Superior temporal gyrus (tissue), 1 donor: ENCODE data around the gene DCLK2.

Source experiments
- DNase-seq: peaks from one replicate; pipeline ENCODE4 v3.0.0-alpha.2; 2016; ENCODE audit errors: extremely low spot score

DCLK2 gene

DNA sequence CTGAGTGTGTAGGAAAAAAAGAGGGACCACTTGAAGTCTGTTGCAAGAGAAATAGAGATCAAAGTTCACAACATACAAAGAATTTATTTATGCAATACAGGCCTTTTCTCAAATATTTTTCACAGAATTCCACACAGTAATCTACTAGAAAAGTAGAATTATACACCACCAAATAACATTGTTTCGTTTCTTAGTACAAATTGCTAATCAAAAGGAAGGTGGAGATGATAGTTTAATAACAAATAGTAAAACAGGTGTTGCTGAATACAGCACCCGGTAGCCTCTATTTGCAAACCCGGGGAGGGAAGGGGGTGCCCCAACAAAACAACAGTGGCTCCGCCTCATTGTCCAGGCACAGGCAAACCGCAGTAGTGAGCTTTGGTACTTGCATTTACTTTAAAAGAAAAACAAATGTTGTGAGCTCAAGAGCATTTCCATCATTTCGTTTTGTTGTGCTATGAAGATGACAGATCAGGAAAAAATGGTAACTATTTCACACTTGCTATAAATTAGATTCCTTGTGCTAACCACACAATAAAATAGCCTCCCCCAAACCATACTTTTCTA lies 186.4 kb downstream of the DCLK2 start:
- DNase-seq = no peak

DNA sequence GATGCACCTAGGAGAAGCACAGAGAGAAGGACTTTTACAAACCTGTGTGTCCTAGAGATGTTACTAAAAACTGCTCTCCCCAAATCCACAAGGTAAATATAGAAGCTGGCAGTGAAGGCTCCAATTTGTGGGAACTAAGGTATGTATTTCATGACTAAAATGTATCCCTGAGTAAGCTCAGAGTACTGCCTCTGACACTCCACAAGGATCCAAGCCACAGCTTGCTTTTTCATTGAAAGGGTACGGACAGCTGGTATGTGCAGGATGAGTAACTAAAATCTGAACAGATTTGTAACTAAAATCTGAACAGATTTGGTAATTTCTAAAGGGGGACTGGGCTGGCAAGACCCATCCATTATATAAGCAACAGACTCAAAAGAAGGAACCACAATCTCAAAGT lies 187.6 kb downstream of the DCLK2 start:
- no peak for DNase-seq

DNA sequence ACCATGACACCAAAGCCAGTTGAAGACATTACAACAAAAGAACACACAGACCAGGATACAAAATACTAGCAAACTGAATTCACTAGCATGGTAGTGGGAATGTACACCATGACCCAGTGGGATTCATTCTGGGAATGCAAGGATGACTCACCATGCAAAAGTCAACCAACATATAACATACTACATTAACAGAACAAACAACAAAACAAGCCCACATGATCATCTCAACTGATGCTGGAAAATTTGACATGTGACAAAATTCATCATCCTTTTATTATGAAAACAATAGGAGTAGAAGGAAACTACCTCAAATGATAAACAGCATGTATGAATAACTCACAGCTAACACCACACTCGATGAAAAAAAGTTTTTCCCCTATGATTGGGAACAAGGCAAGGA lies 190.2 kb downstream of the DCLK2 start:
- no peak for DNase-seq

DNA sequence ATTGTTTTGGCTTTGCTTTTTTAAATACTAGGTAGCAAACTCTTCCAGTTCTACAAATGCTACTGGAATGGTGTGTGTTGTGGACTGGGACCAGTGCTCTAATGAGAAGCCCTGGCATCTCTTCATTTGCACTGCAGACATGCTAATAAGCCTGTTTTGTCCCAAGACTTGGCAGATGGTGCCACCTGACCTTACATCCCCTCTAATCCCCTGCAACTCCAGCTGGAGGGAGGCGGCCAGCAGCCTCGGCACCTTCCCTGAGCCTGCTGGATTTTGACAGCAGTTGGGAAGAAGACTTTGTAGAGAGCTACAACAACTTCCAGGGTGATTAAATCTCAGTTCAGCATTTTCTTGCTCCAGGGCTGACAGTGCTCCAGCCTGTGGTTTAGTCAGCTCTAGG lies 200.0 kb downstream of the DCLK2 start:
- DNase-seq = peak; percentile 9

DNA sequence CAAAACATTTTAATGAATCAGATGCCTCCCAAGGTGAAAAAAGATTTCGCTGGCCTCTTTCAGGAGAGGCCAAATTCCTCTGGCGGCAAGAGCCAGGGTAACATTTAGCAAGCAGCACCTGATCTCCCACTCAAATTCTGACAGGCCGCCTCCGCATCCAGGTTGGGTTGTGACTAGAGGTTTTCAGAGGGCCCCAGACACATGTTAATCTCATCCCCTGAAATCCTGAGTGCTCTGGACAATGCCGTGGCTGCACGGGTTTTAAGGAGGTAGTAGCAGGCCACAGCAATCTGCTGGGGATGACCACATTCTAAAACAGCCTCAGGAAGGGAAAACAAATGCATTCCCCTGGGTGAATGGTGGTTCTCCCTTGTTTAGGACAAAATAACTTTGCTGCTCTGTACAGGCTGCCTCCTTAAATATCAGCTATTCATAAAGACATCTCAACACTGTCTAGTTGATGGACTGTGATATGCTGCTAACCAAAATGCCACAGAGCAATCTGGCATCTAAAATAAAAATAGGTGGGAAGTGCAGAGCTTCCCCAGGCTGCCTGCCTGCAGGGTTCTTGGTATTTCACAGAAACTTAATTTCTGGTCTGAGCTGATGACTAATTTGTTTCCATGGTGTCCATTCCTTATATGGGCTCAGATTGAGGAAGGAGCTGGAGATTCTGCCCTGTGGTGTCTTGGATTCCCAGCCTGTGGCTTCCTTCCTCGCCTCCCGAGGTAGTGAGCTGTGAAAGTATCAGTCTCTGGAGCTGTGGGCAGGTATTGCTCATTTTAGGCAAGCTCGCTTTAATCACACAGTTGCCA lies 202.0 kb downstream of the DCLK2 start:
- DNase-seq = peak; percentile 46

DNA sequence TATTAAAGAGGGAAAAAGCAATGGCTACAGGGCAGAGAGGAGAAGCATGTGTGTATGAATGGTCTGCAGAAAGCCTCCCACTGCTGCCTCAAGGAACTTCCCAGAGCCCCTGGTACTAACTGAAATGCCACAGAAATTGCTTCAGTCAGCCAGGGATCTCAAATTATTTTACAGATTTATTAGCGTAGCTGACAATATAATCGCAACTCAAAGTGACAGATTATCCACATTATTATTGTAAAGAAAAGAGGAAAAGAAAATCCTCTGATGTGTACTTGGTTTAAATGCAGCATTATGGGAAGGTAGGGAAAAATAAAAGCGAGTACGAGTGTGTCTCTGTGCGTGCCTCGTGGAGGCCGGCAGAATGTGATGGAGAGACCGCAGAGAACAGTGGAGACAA lies 202.7 kb downstream of the DCLK2 start:
- peak; percentile 7 for DNase-seq

DNA sequence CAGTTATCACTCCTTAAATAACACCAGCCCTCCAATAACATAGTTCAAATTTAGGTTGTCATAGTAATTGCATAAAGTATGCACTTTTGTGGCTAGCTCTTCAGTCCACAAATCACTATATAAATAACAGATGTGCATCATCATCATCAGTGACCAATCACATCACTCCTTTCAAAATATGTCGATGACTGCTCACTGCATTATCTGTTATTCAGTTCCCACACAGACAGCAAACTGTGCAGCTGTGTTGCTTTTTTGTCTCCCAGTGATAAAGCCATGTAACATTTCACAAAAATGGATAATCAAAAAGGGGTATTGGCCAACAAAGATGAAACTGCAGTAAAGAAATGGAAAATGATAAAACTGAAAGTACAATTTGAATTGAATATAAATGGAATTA lies 205.4 kb downstream of the DCLK2 start:
- DNase-seq = peak; percentile 15

DNA sequence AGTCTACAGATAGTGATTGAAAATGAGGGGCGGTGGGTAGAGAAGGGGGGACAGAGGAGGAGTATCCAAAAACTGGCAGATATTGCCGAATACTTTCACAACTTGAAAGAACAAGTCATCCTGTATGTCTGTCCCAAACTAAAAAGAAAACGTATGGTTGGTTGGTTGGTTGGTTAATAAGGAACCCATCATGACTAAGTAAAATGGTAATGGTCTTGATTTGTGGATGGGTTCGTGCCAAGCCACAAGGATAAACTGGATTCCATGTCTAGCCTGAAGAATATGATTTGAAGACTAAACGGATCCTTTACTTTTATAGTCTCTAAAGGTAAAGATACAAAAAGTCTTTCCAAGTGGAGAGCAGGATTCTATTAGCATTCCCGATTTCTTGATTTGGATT lies 208.4 kb downstream of the DCLK2 start:
- no peak for DNase-seq

DNA sequence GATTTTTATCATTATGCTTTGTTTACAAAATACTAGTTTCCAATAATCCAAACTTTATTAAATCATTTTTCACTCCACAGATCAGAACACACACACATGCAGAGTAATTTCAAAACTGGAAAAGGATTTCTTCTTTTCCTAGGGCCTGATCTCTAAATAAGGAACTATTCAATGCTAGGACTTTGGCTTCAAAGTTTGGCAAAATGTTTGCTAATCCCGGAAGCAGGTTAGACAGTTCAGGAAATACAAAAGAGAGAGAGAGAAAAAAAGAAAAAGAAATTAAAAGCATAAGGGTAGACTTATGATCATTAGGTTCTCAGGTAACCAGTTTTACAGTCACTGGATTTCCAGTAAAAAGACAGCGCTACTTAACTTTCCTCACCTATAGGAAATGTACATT lies 211.0 kb downstream of the DCLK2 start:
- no peak for DNase-seq

DNA sequence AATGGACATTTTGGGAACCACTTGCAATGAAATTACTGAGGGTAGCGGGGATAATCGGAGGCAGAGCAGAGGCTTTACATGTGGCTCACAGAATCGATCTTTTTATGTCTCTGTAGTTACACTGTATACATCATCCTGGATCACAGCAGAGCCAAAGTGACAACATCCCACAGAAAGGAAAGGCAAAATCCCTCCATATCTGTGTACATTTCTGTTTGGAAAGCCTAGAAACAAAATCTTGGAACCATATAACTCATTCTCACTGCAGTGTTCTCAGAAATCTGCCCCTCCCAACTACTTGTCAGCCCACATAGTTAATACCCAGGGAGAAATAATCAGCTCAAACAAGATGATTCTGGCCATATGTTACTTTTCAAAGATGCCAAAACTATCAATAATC lies 211.6 kb downstream of the DCLK2 start:
- DNase-seq = no peak

DNA sequence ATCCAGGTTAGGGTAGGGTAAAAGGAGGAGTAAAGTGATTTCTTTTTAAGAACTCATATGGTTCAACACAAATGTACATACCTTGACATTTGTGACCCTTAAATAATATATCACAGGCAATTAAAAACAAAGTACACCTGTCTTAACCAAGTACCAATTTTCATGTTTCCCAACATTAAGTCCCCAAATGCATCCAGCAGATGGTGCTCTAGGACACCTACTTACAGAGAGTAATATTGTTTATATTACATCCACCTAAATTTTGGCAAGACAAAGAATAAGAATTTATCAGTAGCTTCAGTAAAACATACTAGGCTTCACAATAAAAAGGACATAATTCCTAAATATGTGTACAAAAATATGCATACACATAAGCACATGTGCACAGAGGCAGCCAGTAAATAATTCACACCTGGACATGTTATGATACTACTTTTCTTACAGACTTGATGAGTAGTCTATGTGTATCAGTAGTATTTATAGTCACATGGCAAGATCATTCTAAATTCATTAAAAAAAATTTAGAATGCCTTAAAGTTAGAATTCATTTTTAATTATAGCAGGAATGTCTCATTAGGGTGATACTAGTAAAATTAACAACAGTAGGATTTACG lies 219.7 kb downstream of the DCLK2 start:
- DNase-seq = peak; percentile 82

DNA sequence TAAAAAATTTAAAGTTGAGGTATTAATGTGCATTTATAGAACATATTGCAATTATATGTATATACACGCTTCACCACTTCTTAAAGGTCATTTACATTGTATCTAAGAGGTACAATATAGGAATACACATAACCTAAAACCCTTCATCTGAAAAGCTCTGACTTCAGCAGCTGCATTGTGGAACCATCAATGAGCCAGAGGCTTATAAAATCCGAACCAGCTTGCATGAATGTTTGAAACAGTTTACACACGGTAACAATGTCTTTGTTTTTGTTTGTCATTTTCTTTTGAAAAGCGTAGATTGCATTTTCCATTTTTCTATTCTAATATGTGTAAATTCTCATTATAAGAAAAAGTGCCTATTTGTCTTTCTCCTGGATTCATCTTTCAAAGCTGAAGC lies 221.6 kb downstream of the DCLK2 start:
- DNase-seq = no peak

DNA sequence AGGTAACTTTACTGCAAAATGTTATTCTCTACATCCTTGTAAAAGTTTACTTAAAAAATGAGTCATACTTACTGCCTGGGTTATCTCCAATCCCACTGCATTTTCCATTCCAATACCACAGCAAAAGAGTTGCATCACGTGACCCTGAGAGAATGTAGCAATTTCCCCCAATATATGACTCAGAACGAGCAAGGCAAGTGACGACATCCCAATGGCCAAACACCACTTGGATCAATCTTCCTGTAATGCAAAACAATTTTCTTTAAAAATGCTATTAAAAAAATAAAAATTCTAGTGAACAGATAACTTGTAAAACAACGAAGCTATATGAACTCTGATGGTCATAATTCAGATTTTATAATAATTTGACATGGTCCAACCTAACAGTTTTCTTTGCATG lies 224.3 kb downstream of the DCLK2 start:
- DNase-seq = no peak

DNA sequence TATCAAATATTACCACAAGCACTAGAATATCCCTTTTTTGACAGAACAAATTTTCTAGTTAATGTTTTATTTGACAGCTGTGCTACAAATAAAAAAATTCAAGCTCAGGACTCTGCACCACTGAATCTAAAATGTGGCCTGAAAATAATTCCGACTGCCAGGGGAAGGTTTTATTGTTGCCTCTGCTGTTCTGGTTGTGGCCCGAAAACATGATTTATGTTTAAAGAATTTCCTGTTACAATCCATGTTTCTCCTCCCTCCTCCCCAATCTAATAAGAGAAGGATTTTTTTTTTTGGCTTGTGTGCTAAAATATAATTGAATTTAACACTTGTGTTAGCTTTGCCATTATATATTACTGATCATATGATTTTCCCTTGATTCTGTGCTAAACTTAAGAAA lies 227.8 kb downstream of the DCLK2 start:
- no peak for DNase-seq

DNA sequence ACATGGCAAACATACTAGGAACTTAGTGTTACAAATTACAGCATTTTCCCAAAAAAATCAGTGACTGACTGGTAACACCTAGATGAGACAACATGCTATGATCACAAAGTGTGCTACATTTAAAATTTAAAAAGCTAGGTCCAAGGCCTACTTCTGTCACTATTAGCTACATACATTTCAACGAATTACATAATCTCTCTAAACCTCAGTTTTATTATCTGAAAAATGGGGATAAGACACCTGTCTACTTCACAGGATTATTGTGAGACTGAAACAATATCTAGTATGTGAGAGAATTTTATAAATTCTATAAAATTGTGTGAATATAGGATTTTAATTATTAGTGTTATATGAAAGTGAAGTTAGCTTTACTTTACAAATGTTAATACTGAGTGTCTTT lies 228.5 kb downstream of the DCLK2 start:
- DNase-seq = no peak
